A549 treated with AZD9567 at 1 μM for 4 hours (cell line): ENCODE results near the gene SGSM2. TPM values are rescaled to one million over a fixed set of nuclear protein-coding genes. Genes with fewer than 3 reads are reported as not detected.

ENCODE experiments used
- total RNA-seq: library from RNA; stranded (reverse); fragments of 200-300 nt; extraction: Qiagen RNA extraction; gene quantifications from 5 replicates; pipeline ENCODE4 v1.2.3, GENCODE V29; 2022; ENCODE audit not compliant: insufficient read depth

The SGSM2 gene
- 39.3 to 49.6 TPM (median 44.7 TPM) in 5 replicates for total RNA-seq

GRCh38 chr17:2336852-2337543, at the start of gene SGSM2:
SGSM2 (plus strand) TSS chr17:2337501; CDS start chr17:2337689, 188 bp downstream.

GRCh38 chr17:2303204-2304188, 33.8 kb upstream of the SGSM2 start, which contains the start of the genes SMG6 and SRR:
SMG6 (minus strand) TSS chr17:2303785; CDS start chr17:2303720, 65 bp downstream.
SRR (plus strand) TSS chr17:2303950; CDS start chr17:2315561, 11,611 bp downstream.

GRCh38 chr17:2336215-2336851, 968 bp upstream of the SGSM2 start, which contains the start of gene TSR1:
TSR1 (minus strand) TSS chr17:2336457; CDS start chr17:2336427, 30 bp downstream.

GRCh38 chr17:2400877-2401425, 63.6 kb downstream of the SGSM2 start, which contains the start of gene MNT:
MNT (minus strand) TSS chr17:2401060; CDS start chr17:2400712, 348 bp downstream.

Other genes with a start within 250 kb of the SGSM2 start
- gene SMG6, start 33.7 kb upstream of the SGSM2 start, total RNA-seq, result 23.6 to 35.3 TPM (median 24.5 TPM) in 5 replicates
- gene SRR, start 33.6 kb upstream of the SGSM2 start, total RNA-seq, result 7.6 to 19.8 TPM (median 9.5 TPM) in 5 replicates
- 57.9 to 77.6 TPM (median 61.3 TPM) in 5 replicates for gene TSR1, start 1.0 kb upstream of the SGSM2 start, total RNA-seq
- 11.5 to 18.2 TPM (median 16.1 TPM) in 5 replicates for gene MNT, start 63.6 kb downstream of the SGSM2 start, total RNA-seq
- gene METTL16, start 174.4 kb downstream of the SGSM2 start, total RNA-seq, result 30.9 to 31.3 TPM (median 31.1 TPM) in 5 replicates